ENCODE results near the gene CLDN12. TPM values are rescaled to one million over a fixed set of nuclear protein-coding genes. Genes with fewer than 3 reads are reported as not detected.

Gene CLDN12
- total and polyA plus RNA-seq, 2 of the 4 experiments (the other 2 are of a cell fraction) = 33.4 to 46.4 TPM

DNA sequence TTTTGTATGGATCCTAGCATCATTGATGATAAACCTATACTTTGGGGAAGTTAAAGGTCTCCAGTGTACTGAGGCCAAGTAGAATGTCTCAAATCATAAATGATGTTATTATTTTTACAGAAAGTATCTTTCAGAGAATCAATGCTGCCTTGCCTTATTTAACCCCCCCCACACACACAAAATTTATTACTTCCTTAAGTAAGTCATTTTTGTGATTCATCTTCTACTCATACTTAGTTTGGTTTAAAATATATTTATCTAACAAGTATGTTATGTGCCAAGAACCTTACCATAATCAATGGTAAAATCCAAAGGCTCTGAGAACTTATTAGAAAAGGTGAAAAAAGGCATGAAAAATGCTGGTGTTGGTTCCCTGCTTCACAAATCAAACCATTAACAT is 18.8 kb upstream of the CLDN12 start:
- no TSS peak for BruUV-seq (replicated peaks)
- Histone ChIP-seq H2BK120ac (ENCODE audit: low read depth, low read length) (peak overlapping the region; percentile 87), H3K9me1 (ENCODE audit: insufficient read depth, low read length) (no peaks in the 10 kb centered on the region), H3K27ac (ENCODE audit: insufficient read depth, low read length) (no peak overlapping the region), H2BK5ac (ENCODE audit: low read depth, low read length, poor library complexity, severe bottlenecking) (peak overlapping the region; percentile 93), H3K9me3 (ENCODE audit: control insufficient read depth, insufficient read depth, low read length) (no peaks in the 10 kb centered on the region; the same call in 1 of the 2 replicates), H4K20me1 (ENCODE audit: insufficient read depth, low read length) (no peaks in the 10 kb centered on the region), H3K4me1 (ENCODE audit: control insufficient read depth, insufficient read depth, low read length) (peaks cover 4% of the 10 kb centered on the region; the same call in 1 of the 2 replicates), H2AFZ (replicated peaks; ENCODE audit: low read length, poor library complexity) (no peak overlapping the region), H2BK15ac (ENCODE audit: low read depth, low read length) (peak overlapping the region; percentile 79; the same call in 1 of the 3 replicates), H3K56ac (ENCODE audit: extremely low read depth, insufficient read depth, low read length) (peak overlapping the region; percentile 72), H3K36me3 (ENCODE audit: control insufficient read depth, insufficient read depth, low read length) (peaks cover 5% of the 10 kb centered on the region), H3K4me2 (ENCODE audit: low read depth, low read length) (peak overlapping the region; percentile 82; the same call in 1 of the 2 replicates), H2AK9ac (replicated peaks; ENCODE audit: low read depth, low read length, poor library complexity) (no peak overlapping the region), H4K5ac (ENCODE audit: low read depth, low read length) (no peak overlapping the region; the same call in 1 of the 2 replicates), H2BK20ac (ENCODE audit: low read depth, low read length) (peak overlapping the region; percentile 86; the same call in 1 of the 2 replicates), H3K4me3 (ENCODE audit: insufficient read depth, low read depth, low read length) (no peak overlapping the region), H3K23ac (ENCODE audit: low read depth, low read length) (peak overlapping the region; percentile 80; the same call in 1 of the 2 replicates), H2AK5ac (ENCODE audit: low read depth, low read length) (peak overlapping the region; percentile 73), H3K4ac (ENCODE audit: low read depth, low read length) (peak overlapping the region; percentile 80; the same call in 1 of the 2 replicates), H3K79me1 (ENCODE audit: low read depth in 1 of 2, low read length in 2 of 2) (peaks cover 2% of the 10 kb centered on the region in 2 experiments; a peak in 2 of 4 replicates), H3K27me3 (ENCODE audit: control insufficient read depth, insufficient read depth, low read length) (no peaks in the 10 kb centered on the region), H4K8ac (ENCODE audit: low read depth in 2 of 2, low read length in 2 of 2) (peak overlapping the region; percentile 62 to 72), H3K9ac (ENCODE audit: low read depth, low read length) (no peak overlapping the region), H3K14ac (replicated peaks; ENCODE audit: low read depth, low read length) (peak overlapping the region; percentile 71), H4K91ac (ENCODE audit: insufficient read depth, low read depth, low read length) (peak overlapping the region; percentile 84), H3K18ac (ENCODE audit: low read depth, low read length) (peak overlapping the region; percentile 99; the same call in 1 of the 2 replicates)
- no peak for TF ChIP-seq POLR2A (IDR thresholded peaks at IDR 0.05; ENCODE audit: low read depth, low read length)
- TF ChIP-seq RFX5 (IDR thresholded peaks at IDR 0.05; ENCODE audit: low read depth, low read length) = no peak
- no peak for TF ChIP-seq BHLHE40 (IDR thresholded peaks at IDR 0.05; ENCODE audit: low read depth, low read length)
- TF ChIP-seq USF2 (IDR thresholded peaks at IDR 0.05; ENCODE audit: low read depth, low read length) = no peak
- no peak for TF ChIP-seq CTCF (conservative IDR thresholded peaks at IDR 0.05; ENCODE audit: low read depth, low read length)
- TF ChIP-seq FOS (IDR thresholded peaks at IDR 0.05; ENCODE audit: low read depth, low read length) = no peak
- TF ChIP-seq MAZ (IDR thresholded peaks at IDR 0.05; ENCODE audit: borderline replicate concordance, low read depth, low read length) = no peak
- intact Hi-C loops (cut with micrococcal nuclease) (no loop called here), dilution Hi-C loops (cut with HindIII; ENCODE audit: low sequenced_read_pairs, unreplicated experiment) (no loop called here), in situ Hi-C loops (cut with MboI; ENCODE audit: low sequenced_read_pairs) (no loop called here)
- POLR2A ChIA-PET (ENCODE audit: unreplicated experiment) = no interaction called here
- ATAC-seq (ENCODE audit: low read depth) (peak; percentile 19), DNase-seq (peak; percentile 56)
- CTCF ChIA-PET = interaction anchor here (0.6 kb wide), 1 partner anchor 314 kb away, joined by 3 read pairs; no protein-coding TSS in a partner anchor

All from IMR-90 (cell line).